Measurements from ENCODE around the gene SRP9.

The SRP9 gene

DNA sequence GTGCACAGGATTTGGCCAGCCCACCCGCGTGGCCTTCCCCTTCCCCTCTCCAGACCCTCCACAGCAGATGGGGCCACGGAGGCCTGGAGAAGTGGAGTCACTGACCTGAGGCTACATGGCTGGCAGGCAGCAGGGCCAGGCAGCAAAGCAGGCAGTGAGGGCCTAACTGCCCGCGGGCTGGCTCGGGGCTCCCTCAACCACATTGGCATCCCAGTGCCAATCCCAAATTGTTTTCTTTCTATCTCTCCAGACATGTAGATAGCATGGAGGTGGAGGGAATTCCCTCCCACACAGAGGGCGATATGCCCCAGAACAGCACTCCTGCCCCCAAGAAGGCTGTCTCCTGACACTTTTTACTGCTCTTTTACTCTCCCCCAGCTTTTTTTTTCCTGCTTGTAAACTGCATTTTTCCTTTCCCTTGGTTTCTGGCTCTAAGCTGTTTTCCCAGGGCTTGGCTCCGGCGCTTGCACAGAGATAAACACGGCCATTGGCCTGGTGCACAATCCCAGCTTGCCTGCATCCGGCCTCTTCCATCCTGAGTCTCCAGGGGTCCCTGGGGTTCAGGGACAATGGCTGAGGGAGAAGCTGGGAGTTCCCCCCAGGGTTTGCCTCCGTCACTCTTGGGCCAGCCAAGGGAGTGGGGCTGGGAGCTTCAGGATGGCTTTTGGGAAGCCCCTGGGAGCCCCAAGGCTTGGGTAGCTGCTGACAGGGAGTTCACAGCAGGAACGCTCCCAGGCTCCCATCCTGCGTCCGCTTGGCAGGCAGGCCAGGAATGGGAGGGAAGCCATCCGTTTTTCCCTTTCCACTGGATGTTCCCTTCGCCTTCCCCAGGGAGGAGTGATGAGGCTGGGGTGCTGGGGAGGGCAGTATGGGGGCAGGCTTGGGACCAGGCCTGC, 39.3 kb downstream of the SRP9 start:
- no peak for DNase-seq
- Histone ChIP-seq H3K27me3 (ENCODE audit: insufficient read depth, low read depth, severe bottlenecking) (no peaks in the 10 kb centered on the region), H3K9me3 (ENCODE audit: severe bottlenecking) (no peaks in the 10 kb centered on the region), H3K36me3 (no peaks in the 10 kb centered on the region), H3K4me3 (ENCODE audit: low read depth, low read length) (no peak overlapping the region), H3K27ac (no peak overlapping the region)
- TF ChIP-seq, protein P1, sequence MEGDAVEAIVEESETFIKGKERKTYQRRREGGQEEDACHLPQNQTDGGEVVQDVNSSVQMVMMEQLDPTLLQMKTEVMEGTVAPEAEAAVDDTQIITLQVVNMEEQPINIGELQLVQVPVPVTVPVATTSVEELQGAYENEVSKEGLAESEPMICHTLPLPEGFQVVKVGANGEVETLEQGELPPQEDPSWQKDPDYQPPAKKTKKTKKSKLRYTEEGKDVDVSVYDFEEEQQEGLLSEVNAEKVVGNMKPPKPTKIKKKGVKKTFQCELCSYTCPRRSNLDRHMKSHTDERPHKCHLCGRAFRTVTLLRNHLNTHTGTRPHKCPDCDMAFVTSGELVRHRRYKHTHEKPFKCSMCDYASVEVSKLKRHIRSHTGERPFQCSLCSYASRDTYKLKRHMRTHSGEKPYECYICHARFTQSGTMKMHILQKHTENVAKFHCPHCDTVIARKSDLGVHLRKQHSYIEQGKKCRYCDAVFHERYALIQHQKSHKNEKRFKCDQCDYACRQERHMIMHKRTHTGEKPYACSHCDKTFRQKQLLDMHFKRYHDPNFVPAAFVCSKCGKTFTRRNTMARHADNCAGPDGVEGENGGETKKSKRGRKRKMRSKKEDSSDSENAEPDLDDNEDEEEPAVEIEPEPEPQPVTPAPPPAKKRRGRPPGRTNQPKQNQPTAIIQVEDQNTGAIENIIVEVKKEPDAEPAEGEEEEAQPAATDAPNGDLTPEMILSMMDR (IDR thresholded peaks at IDR 0.05; ENCODE audit: low read depth, low read length) = no peak

DNA sequence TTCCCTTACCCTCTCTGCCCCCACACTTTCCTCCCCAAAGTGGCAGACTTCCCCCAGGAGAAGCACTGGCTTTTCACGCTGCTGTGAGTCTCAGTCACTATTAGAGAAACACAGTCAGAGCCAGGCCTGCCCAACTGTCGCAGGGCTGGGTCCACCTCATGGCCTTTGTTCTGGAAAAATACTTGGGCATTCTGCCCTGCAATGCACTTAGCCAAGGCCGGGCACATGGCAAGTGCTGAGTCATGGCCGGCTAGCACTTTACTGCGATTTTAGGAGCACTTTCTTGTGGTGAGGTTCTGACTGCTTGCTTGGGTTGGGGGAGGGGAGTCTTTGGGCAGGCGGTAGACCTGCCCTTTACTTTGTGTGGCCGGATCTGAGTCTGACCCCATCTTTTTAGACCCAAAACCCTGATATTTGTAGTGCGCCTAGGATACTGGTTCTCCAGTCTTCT, 40.0 kb downstream of the SRP9 start:
- no peaks in the 10 kb centered on the region for H3K27me3 ChIP-seq (ENCODE audit: insufficient read depth, low read depth, severe bottlenecking)
- H3K36me3 ChIP-seq = no peaks in the 10 kb centered on the region
- DNase-seq = no peak
- no peaks in the 10 kb centered on the region for H3K9me3 ChIP-seq (ENCODE audit: severe bottlenecking)
- H3K27ac ChIP-seq = no peak overlapping the region
- TF ChIP-seq, protein P1 (IDR thresholded peaks at IDR 0.05; ENCODE audit: low read depth, low read length) = no peak
- H3K4me3 ChIP-seq (ENCODE audit: low read depth, low read length) = no peak overlapping the region

DNA sequence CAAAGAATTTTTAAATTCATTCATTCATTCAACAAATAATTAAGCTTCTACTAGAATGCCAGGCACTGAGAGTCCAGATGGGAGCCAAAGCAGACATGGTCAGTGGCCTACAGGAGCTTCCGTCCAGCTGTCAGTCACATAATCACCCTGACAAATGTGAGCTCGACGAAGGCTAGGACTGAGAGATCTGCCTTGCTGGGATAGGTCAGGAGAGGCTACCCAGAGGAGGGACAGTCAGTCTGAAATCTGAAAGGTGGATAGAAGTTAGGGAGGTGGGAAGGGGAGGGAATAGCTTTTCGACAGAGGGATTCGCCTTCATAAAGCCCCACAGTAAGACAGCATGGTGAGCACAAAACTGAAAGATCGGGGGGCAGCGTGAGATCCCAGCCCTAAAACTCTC, 40.6 kb downstream of the SRP9 start:
- TF ChIP-seq, protein P1 (IDR thresholded peaks at IDR 0.05; ENCODE audit: low read depth, low read length) = no peak
- Histone ChIP-seq H3K36me3 (no peaks in the 10 kb centered on the region), H3K4me3 (ENCODE audit: low read depth, low read length) (no peak overlapping the region), H3K27ac (no peak overlapping the region), H3K27me3 (ENCODE audit: insufficient read depth, low read depth, severe bottlenecking) (no peaks in the 10 kb centered on the region), H3K9me3 (ENCODE audit: severe bottlenecking) (no peaks in the 10 kb centered on the region)
- DNase-seq = no peak

DNA sequence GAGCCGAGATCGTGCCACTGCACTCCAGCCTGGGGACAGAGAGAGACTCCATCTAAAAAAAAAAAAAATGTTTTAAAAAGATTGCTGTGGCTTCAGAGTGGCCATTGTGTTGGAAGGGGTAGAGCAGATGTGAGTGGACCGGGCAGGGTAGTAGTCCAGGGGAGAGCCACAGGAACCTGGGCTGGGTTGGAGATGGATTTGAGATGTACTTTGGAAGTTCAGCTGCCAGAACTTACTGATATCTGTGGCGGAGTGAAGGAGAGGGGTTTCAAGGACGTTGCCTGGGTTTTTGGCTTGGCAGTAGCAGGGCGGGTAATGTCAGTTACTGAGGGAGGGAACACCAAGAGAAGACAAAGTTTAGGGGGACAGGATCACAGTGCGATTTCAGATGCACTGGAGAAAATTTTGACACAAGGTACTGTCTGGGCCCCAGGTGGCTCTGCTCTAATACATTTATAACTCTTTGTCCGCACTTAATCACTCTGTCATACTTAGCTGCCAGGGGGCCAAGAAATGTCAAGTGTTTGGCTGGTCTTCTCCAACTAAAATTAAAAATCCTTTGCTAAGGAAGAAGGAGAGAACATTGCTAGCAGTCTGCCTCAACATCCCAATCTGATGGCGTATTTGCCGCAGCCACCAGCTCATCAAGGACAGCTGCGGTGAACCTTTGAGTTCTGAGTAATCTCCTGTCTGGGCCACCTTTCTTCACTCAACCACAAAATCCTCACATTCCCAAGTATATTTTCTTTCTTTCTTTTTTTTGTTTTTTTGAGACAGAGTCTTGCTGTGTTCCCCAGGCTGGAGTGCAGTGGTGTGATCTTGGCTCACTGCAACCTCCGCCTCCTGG, 41.9 kb downstream of the SRP9 start:
- no peak for DNase-seq
- TF ChIP-seq, protein P1 (IDR thresholded peaks at IDR 0.05; ENCODE audit: low read depth, low read length) = no peak
- H3K9me3 ChIP-seq (ENCODE audit: severe bottlenecking) = no peaks in the 10 kb centered on the region
- no peaks in the 10 kb centered on the region for H3K27me3 ChIP-seq (ENCODE audit: insufficient read depth, low read depth, severe bottlenecking)
- no peak overlapping the region for H3K27ac ChIP-seq
- H3K4me3 ChIP-seq (ENCODE audit: low read depth, low read length) = no peak overlapping the region
- H3K36me3 ChIP-seq = no peaks in the 10 kb centered on the region

DNA sequence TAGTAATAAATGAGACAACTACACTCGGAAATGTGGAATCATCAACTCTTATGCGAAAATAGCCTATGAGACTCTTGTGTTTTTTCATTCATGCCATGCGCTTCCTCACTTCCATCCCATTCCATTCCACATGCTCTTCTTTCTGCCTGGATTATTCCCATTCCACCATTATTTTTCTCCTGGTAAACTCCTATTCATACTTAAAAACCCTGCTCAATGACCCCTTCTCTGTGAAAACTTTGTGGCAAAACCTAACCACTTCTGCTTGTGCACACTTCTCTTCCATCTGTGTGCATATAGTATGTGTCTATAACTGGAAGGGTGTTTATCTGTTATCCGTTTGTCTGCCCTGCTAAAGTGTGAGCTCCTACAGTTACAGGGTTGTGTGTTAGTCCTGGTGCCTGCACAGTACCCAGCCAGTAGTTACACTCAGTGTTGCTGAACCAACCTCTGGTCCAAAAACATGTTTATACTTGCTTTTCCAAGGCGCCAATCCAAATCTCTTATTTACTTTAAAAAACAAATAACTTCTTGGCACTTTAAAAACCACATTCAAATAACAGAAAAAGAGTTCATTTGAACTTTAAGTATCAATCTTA, 43.0 kb downstream of the SRP9 start:
- Histone ChIP-seq H3K4me3 (ENCODE audit: low read depth, low read length) (no peak overlapping the region), H3K9me3 (ENCODE audit: severe bottlenecking) (no peaks in the 10 kb centered on the region), H3K27ac (no peak overlapping the region), H3K27me3 (ENCODE audit: insufficient read depth, low read depth, severe bottlenecking) (no peaks in the 10 kb centered on the region), H3K36me3 (no peaks in the 10 kb centered on the region)
- DNase-seq = no peak
- TF ChIP-seq, protein P1 (IDR thresholded peaks at IDR 0.05; ENCODE audit: low read depth, low read length) = no peak

Measured in WERI-Rb-1 (cell line).